Neural cell (in vitro differentiated cells): ENCODE results near the gene CACNA1C. TPM values are rescaled to one million over a fixed set of nuclear protein-coding genes. Genes with fewer than 3 reads are reported as not detected.

Source experiments
- H2AFZ ChIP-seq: fragments of 200-600, 300-800 bp; sonication (generic), shearing (Covaris generic); 2 replicates; pipeline ENCODE4 v1.6.0; 2014; ENCODE audit warnings: low read depth, mild to moderate bottlenecking, antibody characterized with exemption, low read length, moderate library complexity
- H3F3A ChIP-seq: fragments of 200-600 bp; shearing (Covaris generic); 2 replicates; pipeline ENCODE4 v1.6.1; 2016; ENCODE audit warnings: mild to moderate bottlenecking, moderate library complexity, mixed read lengths, antibody characterized with exemption, low read length; ENCODE audit not compliant: insufficient read depth, poor library complexity, severe bottlenecking
- H3K27ac ChIP-seq: fragments of 200-600, 300-800 bp; sonication (generic), shearing (Covaris generic); 2 replicates; pipeline ENCODE4 v1.5.1; 2014; ENCODE audit warnings: mild to moderate bottlenecking, low read length, moderate library complexity
- H3K27me3 ChIP-seq: fragments of 300-800, 200-600 bp; sonication (generic), shearing (Covaris generic); 2 replicates; pipeline ENCODE4 v1.6.0; 2014; ENCODE audit warnings: mild to moderate bottlenecking, low read depth, low read length, moderate library complexity; ENCODE audit not compliant: insufficient read depth
- H3K36me3 ChIP-seq: fragments of 300-800, 200-600 bp; sonication (generic), shearing (Covaris generic); 2 replicates; pipeline ENCODE4 v1.5.1; 2014; ENCODE audit warnings: mild to moderate bottlenecking, antibody characterized with exemption, low read length, moderate library complexity; ENCODE audit not compliant: insufficient read depth
- H3K4me2 ChIP-seq: fragments of 300-800, 200-600 bp; sonication (generic), shearing (Covaris generic); 2 replicates; pipeline ENCODE4 v1.6.0; 2014; ENCODE audit warnings: mild to moderate bottlenecking, low read length
- H3K4me3 ChIP-seq: fragments of 300-800, 200-600 bp; sonication (generic), shearing (Covaris generic); 2 replicates; pipeline ENCODE4 v1.5.1; 2014; ENCODE audit warnings: mild to moderate bottlenecking, low read length, moderate library complexity
- H3K79me2 ChIP-seq: fragments of 200-600 bp; shearing (Covaris generic); replicated peaks from 2 replicates; pipeline ENCODE4 v1.6.0; 2014; ENCODE audit warnings: mild to moderate bottlenecking, low read length, moderate library complexity; ENCODE audit not compliant: insufficient read depth
- H3K9ac ChIP-seq: fragments of 300-800, 200-600 bp; sonication (generic), shearing (Covaris generic); 2 replicates; pipeline ENCODE4 v1.6.1; 2016; ENCODE audit warnings: mild to moderate bottlenecking, low read length, mixed read lengths
- H3K9me2 ChIP-seq: fragments of 200-600 bp; shearing (Covaris generic); 2 replicates; pipeline ENCODE4 v1.6.1; 2016; ENCODE audit warnings: mild to moderate bottlenecking, low read length, mixed read lengths; ENCODE audit not compliant: insufficient read depth
- H3K9me3 ChIP-seq: fragments of 200-600, 300-800 bp; sonication (generic), shearing (Covaris generic); 2 replicates; pipeline ENCODE4 v1.6.1; 2016; ENCODE audit warnings: mild to moderate bottlenecking, mixed run types, low read length, moderate library complexity, mixed read lengths
- H4K20me1 ChIP-seq: fragments of 200-600 bp; shearing (Covaris generic); 2 replicates; pipeline ENCODE4 v1.6.1; 2016; ENCODE audit warnings: mild to moderate bottlenecking, mixed run types; ENCODE audit not compliant: insufficient read depth
- polyA plus RNA-seq: library from polyadenylated mRNA; depleted of rRNA; stranded (reverse); fragments of >200 nt; gene quantifications from 2 replicates; pipeline ENCODE4 v1.2.3, GENCODE V29; 2014
- TF ChIP-seq, protein P1 (sequence below): fragments of 450-650 bp; IDR thresholded peaks from 2 replicates; pipeline ENCODE4 v1.5.1; 2014; ENCODE audit warnings: antibody characterized with exemption, mild to moderate bottlenecking, moderate library complexity; ENCODE audit not compliant: poor library complexity, severe bottlenecking

Gene CACNA1C
- polyA plus RNA-seq, 1 donor from 2014 or later, result 9.7 TPM

DNA sequence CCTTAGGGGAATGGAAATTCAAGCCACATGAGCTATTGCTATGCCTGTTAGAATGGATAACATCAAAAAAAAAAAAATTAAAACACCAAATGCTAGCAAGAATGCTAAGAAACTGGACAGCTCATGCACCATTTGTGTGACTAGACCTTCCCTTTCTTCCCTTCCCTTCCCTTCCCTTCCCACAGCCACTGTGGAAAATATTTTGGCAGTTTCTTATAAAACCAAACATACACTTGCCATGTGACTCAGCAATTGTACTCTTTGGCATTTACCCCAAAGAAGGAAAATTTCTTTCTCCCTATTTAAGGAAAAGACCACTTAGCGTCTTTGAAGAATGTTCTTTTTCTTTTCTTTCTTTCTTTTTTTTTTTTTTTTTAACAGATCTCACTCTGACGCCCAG, 692.9 kb downstream of the CACNA1C start:
- H3K27me3 ChIP-seq, result no peaks in the 10 kb centered on the region
- H3K36me3 ChIP-seq, result no peaks in the 10 kb centered on the region
- no peak overlapping the region for H3K4me3 ChIP-seq
- H2AFZ ChIP-seq, result no peak overlapping the region
- H4K20me1 ChIP-seq, result no peaks in the 10 kb centered on the region
- H3K79me2 ChIP-seq, result no peaks in the 10 kb centered on the region
- H3K9me3 ChIP-seq, result no peaks in the 10 kb centered on the region
- H3F3A ChIP-seq, result no peaks in the 10 kb centered on the region
- no peaks in the 10 kb centered on the region for H3K9me2 ChIP-seq
- H3K4me2 ChIP-seq, result no peak overlapping the region
- no peak overlapping the region for H3K27ac ChIP-seq
- TF ChIP-seq, protein P1, sequence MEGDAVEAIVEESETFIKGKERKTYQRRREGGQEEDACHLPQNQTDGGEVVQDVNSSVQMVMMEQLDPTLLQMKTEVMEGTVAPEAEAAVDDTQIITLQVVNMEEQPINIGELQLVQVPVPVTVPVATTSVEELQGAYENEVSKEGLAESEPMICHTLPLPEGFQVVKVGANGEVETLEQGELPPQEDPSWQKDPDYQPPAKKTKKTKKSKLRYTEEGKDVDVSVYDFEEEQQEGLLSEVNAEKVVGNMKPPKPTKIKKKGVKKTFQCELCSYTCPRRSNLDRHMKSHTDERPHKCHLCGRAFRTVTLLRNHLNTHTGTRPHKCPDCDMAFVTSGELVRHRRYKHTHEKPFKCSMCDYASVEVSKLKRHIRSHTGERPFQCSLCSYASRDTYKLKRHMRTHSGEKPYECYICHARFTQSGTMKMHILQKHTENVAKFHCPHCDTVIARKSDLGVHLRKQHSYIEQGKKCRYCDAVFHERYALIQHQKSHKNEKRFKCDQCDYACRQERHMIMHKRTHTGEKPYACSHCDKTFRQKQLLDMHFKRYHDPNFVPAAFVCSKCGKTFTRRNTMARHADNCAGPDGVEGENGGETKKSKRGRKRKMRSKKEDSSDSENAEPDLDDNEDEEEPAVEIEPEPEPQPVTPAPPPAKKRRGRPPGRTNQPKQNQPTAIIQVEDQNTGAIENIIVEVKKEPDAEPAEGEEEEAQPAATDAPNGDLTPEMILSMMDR, result no peak
- no peak overlapping the region for H3K9ac ChIP-seq

Other genes with a start within 250 kb of the CACNA1C start
- 2.4 and 4.1 TPM in 2 replicates for gene LRTM2, start 232.4 kb upstream of the CACNA1C start, polyA plus RNA-seq
- gene CACNA2D4, start 134.3 kb upstream of the CACNA1C start, polyA plus RNA-seq, result not detected in 2 replicates
- gene DCP1B, start 48.5 kb upstream of the CACNA1C start, polyA plus RNA-seq, result 12.5 and 14.1 TPM in 2 replicates